Endothelial cell of hepatic sinusoid (primary cell): ENCODE measurements around the gene BRSK2.

Experiments
- in situ Hi-C: cut with HindIII; loops from 2 replicates; pipeline ENCODE4 v1.10.0; 2017; ENCODE audit warnings: low sequenced_read_pairs

Gene BRSK2

DNA sequence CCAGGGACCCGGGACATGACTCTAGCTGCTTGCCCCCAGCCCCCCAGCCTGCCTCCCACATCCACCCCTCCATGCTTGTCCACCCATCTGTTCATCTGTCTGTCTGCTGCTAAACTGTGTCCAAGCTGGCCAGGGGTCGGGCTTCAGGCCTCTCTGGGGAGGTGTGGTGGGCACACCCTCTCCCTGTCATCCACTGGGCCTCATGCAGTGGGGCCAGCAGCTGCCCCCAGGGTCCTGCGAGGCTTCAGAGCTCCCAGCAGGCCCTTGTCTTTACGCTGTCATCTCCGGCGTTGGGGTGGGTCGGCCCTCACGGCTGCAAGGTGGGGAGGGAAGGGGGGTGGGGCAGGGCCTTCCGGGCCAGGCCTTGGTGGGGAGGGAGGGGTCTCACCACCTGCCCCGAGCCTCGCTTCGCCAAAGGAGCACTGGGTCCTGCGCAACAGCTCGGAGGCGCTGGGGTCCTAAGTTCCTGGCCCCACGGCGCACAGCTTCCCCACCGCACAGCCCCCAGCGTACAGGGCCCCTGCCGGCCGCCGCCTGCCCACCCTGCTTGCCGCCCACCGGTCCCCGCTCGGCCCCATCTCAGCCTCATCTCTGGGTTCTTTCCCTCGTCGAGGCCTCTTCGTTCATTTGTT is 70.1 kb downstream of the BRSK2 start:
- in situ Hi-C loops = no loop called here

GRCh38 chr11:1460396-1460985 is 70.8 kb downstream of the BRSK2 start:
- in situ Hi-C loops = no loop called here

- in situ Hi-C loops = no loop called here
Observed at GRCh38 chr11:1460986-1461825, 71.5 kb downstream of the BRSK2 start.

- in situ Hi-C loops = no loop called here
Observed at GRCh38 chr11:1461826-1462697, 72.3 kb downstream of the BRSK2 start.

DNA sequence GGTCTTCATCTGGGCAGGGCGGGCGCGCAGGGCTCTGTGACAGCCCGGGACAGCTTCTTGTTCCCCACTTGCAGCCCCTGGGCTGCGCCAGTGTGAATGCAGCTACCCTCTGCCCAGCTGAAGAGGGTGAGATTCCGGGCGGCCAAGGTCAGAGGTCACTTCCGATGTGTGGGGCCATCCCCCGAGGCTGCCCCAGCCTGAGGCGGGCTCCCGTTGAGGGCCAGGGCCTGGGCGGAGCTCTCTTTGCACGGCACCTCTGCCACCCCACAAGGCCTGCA is 72.9 kb downstream of the BRSK2 start:
- in situ Hi-C loops = no loop called here

GRCh38 chr11:1463056-1463455 is 73.3 kb downstream of the BRSK2 start:
- in situ Hi-C loops = no loop called here

GRCh38 chr11:1466784-1467183 is 77.0 kb downstream of the BRSK2 start:
- in situ Hi-C loops = no loop called here

GRCh38 chr11:1467270-1467669 is 77.5 kb downstream of the BRSK2 start:
- in situ Hi-C loops = no loop called here

GRCh38 chr11:1468002-1468401 is 78.3 kb downstream of the BRSK2 start:
- in situ Hi-C loops = no loop called here

DNA sequence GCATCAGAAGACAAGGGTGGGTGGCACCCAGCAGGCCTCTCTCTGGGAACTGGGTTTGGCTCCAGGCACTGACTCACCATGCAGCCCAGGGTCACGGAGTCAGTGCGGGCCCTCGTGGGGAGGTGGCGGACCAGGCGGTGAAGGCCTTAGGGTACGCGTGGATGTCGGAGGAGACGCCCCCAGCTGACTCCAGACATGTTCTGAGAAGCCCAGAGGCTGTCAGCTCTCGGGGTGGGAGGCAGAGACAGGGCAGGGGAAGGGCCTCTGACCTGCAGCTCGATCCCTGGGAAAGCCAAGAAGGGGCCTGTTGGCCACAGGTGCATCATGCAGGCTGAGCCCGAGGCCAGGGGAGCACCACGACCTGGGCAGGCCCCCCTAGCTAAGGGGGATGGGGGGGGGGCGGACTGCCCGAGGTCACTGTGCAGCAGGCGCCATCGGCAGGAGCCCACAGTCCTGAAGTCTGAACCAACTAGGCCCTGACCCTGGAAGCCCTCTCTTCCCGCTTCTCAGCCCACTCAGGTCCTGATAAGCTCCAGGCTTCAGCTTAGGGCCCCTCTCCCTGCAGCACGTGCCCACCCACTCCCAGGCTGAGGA is 78.8 kb downstream of the BRSK2 start:
- in situ Hi-C loops = no loop called here

DNA sequence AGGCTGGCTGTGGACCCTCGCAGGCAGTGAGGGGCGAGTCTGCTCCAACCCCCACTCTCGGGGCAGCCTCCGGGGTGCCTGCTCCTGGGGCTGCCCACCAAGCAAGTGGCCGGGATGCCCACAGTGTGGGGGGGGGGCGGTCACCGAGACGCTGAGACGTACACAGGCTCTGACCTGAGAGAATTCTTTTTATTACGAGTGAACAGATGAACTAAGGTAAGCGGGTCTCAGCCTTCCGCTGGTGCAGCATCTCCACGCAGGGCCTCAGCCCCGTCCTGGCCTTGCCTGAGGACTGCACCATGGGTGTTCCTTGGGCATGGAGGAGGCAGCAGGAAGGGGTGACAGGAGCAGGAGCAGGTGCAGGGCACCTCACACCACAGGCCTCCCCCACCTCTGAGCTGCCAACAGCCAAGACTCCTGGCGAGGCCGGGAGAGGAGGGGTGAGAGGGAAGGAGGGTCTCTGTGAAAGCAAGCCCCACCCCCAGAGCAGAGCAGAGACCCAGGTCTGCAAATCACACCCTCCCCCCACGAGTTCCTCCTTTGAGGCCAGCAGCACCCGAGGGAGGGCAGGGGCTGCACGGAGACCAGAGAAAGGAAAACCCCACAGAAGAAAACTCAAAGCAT is 79.7 kb downstream of the BRSK2 start:
- in situ Hi-C loops = no loop called here

GRCh38 chr11:1469911-1470680 is 80.4 kb downstream of the BRSK2 start:
- in situ Hi-C loops = no loop called here

DNA sequence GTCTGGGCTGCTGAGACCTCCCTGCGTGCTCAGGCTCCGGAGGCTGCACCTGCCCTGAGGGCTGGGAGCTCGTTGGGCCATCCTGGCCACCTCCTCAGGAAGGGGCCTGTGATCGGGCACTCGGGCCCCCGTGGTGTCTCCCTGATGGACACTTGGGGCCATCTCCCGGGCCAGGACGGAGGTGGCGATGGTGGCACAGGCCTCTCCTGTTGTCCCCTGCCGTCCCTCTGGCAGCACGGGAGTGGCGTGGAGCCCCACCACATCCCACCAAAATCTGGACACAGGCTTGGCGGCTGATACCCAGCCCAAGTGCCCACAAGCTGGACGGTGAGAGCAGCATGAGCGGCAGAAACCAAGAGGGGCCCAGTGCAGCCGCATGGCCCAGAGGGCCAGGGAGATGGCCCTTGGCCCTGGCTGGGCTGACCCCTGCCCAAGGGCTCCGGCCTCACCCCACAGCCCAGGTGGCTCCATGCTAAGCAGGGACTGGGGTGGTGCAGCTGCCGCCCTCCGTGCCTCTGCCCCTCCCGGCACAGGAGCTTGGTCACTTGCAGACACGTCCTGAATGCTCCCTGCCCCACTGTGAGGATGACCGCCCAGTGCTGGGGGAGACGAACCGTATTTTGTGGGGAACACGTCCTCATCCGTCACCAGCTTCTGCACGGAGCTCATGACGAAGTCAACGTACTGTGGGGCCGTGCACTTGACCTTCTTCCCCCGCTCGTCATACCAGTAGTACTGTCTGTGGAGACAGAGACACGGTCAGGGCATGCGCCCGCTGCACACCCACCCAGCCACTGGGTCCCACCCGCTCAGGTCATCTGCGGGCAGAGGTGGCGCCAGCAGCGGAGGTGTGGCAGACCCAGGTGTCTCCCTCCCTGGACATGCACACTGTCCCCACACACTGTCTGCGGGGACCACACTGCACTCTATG is 81.2 kb downstream of the BRSK2 start:
- in situ Hi-C loops = no loop called here

GRCh38 chr11:1471736-1472135 is 82.0 kb downstream of the BRSK2 start:
- in situ Hi-C loops = no loop called here

GRCh38 chr11:1472180-1473005 is 82.7 kb downstream of the BRSK2 start:
- in situ Hi-C loops = no loop called here

DNA sequence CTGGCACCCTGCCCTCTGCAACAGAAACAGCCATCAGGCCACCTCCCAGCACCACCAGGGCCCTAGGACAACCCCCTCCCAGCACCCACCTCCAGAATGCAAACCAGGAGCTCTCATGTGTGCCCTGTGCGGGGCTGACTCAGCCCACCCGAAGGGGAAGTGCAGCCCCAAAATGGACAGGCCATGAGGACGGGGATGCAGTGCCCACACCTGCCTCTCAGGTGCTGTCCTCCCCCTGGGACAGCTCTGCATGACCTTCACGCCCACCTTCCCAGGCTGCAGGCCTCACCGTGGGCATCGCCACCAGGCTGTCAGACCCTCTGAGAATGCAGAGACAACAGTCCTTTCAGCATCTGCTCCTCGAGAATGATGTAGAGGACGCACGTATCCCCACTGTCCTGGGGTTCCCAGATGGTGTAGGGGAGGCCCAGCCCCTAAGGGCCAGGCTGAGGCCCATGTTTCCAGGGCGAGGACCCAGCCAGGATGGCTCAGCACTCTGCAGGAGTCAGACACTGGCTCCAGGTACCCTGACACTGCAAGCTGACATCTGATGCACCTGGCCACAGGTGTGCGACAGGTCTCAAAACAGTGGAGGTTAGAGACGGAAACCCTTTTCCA is 83.4 kb downstream of the BRSK2 start:
- in situ Hi-C loops = no loop called here

- in situ Hi-C loops = no loop called here
Observed at GRCh38 chr11:1473786-1474185, 84.1 kb downstream of the BRSK2 start.
